HUES6 (cell line): ENCODE measurements around the gene ARRB2.

Experiments
- H3K27ac ChIP-seq: 2 replicates; pipeline ENCODE4 v1.7.0; 2013; ENCODE audit warnings: low read depth, mild to moderate bottlenecking, low read length, inconsistent platforms
- H3K27me3 ChIP-seq: 2 replicates; pipeline ENCODE4 v1.6.1; 2013; ENCODE audit warnings: low read length; ENCODE audit not compliant: control insufficient read depth, insufficient read depth
- H3K36me3 ChIP-seq: 2 replicates; pipeline ENCODE4 v1.6.1; 2013; ENCODE audit warnings: low read length; ENCODE audit not compliant: control insufficient read depth, insufficient read depth
- H3K4me1 ChIP-seq: 2 replicates; pipeline ENCODE4 v1.6.1; 2013; ENCODE audit warnings: low read length; ENCODE audit not compliant: control insufficient read depth, insufficient read depth
- H3K4me3 ChIP-seq: 2 replicates; pipeline ENCODE4 v1.5.1; 2013; ENCODE audit warnings: low read depth, low read length
- H3K9ac ChIP-seq: one replicate; pipeline ENCODE4 v1.6.1; 2013; ENCODE audit warnings: mild to moderate bottlenecking, low read length
- H3K9me3 ChIP-seq: 2 replicates; pipeline ENCODE4 v1.6.1; 2013; ENCODE audit warnings: low read depth, low read length; ENCODE audit not compliant: control insufficient read depth, insufficient read depth

The ARRB2 gene

GRCh38 chr17:4709794-4710692 lies at the start of gene ARRB2:
Gene ARRB2, plus strand, starts transcription at chr17:4710632. Its CDS starts 90 bp downstream, at chr17:4710722.
- Histone ChIP-seq H3K9me3 (no peaks in the 10 kb centered on the region), H3K4me1 (peaks cover 27% of the 10 kb centered on the region), H3K27ac (no peak within 1 kb of the TSS; the same call in 1 of the 2 replicates), H3K36me3 (no peaks in the 10 kb centered on the region), H3K4me3 (peak within 1 kb of the TSS; percentile 64), H3K27me3 (no peaks in the 10 kb centered on the region), H3K9ac (peak within 1 kb of the TSS; percentile 31)

GRCh38 chr17:4663711-4664110 lies 46.7 kb upstream of the ARRB2 start:
- Histone ChIP-seq H3K4me3 (no peak overlapping the region), H3K4me1 (no peaks in the 10 kb centered on the region), H3K27ac (no peak overlapping the region), H3K27me3 (no peaks in the 10 kb centered on the region), H3K36me3 (no peaks in the 10 kb centered on the region), H3K9me3 (no peaks in the 10 kb centered on the region), H3K9ac (no peak overlapping the region)

DNA sequence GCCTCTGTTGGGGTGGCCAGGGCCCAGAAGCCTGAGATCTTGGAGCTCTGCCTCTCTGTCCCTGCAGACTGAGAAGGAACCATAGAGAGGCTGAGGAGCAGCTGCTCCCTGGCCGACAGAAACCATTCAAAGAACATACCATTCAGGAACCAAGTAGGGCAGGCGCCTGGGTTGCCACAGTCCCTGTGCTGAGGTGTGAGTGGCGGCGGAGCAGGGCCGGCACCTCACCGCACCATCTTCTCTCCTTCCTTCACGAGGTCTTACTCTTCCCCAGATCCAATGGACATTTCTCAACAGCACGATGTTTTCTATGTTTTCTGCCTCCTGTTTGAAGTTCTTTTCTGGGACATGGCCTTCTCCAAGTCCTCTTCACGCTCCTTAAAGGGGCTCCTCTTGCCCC lies 46.2 kb upstream of the ARRB2 start:
- Histone ChIP-seq H3K27ac (no peak overlapping the region), H3K27me3 (no peaks in the 10 kb centered on the region), H3K36me3 (no peaks in the 10 kb centered on the region), H3K4me1 (no peaks in the 10 kb centered on the region), H3K9ac (no peak overlapping the region), H3K9me3 (no peaks in the 10 kb centered on the region), H3K4me3 (no peak overlapping the region)

DNA sequence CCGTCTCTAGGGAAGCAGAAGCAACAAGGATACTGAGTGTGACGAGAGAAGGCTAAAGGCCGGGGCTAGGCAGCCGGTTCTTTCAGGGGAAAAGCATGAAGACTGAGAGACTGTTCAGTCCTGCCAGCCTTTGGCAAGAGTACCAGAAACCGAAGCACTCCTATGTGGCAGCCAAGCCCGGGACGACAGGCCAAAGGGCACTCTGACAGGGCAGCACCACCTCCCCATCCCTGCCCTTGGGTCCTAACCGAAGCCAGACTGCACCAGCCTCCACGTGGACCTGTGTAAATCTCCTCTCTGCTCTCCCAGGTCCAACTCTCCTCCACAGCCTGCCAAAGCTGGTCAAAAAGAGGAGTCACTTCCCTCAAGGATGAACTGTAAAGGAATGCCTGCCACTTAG lies 45.4 kb upstream of the ARRB2 start:
- Histone ChIP-seq H3K9ac (no peak overlapping the region), H3K27ac (no peak overlapping the region), H3K27me3 (no peaks in the 10 kb centered on the region), H3K9me3 (no peaks in the 10 kb centered on the region), H3K36me3 (no peaks in the 10 kb centered on the region; the same call in 1 of the 2 replicates), H3K4me1 (no peaks in the 10 kb centered on the region), H3K4me3 (no peak overlapping the region)

DNA sequence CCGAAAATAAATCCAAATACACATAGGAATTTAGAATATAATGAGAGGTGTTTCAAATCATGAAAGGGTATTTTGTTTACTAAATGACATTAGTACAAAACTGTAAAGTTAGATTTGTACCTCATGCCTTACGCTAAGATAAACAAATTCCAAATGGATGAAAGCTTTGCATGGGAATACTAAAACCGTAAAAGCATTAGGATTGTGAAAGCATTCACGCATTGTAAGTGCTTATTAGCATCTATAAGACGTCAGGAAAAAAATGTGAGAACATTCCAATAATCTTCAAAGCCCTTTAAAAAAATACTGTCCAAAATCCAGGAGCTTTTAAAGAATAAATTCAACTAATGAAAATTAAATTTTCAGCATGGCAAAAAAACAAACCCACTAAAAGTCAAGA lies 44.1 kb upstream of the ARRB2 start:
- H3K27ac ChIP-seq, result no peak overlapping the region
- H3K4me3 ChIP-seq, result no peak overlapping the region
- H3K9ac ChIP-seq, result no peak overlapping the region
- no peaks in the 10 kb centered on the region for H3K4me1 ChIP-seq
- no peaks in the 10 kb centered on the region for H3K27me3 ChIP-seq
- peaks cover 8% of the 10 kb centered on the region for H3K36me3 ChIP-seq
- no peaks in the 10 kb centered on the region for H3K9me3 ChIP-seq

- Histone ChIP-seq H3K36me3 (peaks cover 17% of the 10 kb centered on the region), H3K4me1 (no peaks in the 10 kb centered on the region), H3K9ac (no peak overlapping the region), H3K4me3 (no peak overlapping the region), H3K27ac (no peak overlapping the region), H3K27me3 (no peaks in the 10 kb centered on the region), H3K9me3 (no peaks in the 10 kb centered on the region)
Measured at GRCh38 chr17:4667166-4667565, 43.3 kb upstream of the ARRB2 start.

DNA sequence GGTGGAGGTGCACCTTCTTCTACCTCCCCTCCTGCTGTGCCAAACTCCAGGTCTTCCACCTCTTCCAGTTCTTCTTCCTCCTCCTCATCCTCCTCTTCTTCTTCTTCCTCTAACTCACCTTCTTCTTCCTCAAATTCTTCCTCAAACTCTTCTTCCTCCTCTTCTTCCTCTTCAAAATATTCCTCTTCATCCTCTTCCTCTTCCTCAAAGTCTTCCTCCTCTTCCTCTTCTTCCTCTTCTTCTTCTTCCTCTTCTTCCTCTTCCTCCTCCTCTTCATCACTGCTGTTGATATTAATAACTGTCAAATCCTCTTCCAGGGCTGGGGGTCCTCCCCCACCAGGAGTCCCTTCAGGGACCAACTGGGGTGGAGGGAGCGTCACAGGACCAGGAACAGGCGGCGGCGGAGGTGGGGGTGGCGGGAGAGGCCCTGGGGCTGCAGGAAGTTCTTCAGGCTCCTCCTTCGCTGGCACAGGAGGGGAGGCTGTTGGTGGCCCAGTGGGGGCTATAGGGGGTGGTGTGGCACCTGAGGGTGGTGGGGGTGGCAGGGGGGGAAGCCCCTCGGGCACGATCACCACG lies 38.3 kb upstream of the ARRB2 start:
- no peak overlapping the region for H3K9ac ChIP-seq
- peaks cover 65% of the 10 kb centered on the region for H3K36me3 ChIP-seq
- H3K4me1 ChIP-seq, result no peaks in the 10 kb centered on the region
- no peak overlapping the region for H3K4me3 ChIP-seq
- no peaks in the 10 kb centered on the region for H3K27me3 ChIP-seq
- H3K27ac ChIP-seq, result no peak overlapping the region
- H3K9me3 ChIP-seq, result no peaks in the 10 kb centered on the region

DNA sequence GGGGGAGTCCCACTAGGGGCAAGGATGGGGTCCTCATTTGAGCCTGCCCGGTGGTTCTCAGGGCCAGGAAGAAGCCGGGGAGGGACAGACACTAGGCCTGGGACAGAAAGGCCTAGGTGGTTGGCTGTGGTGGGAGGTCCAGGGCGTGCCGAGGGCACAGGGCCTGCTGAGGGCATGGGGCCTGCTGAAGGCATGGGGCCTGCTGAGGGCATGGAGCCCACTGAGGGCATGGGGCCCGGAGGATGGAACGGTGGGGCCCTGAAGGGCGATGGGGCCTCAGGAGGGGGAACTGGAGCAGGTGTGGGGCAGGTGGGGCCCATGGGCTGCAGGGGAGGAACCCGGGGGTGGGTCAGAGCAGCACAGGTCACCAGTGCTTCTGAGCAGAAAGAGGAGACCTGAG lies 37.7 kb upstream of the ARRB2 start:
- no peak overlapping the region for H3K27ac ChIP-seq
- H3K36me3 ChIP-seq, result peaks cover 71% of the 10 kb centered on the region
- H3K4me1 ChIP-seq, result no peaks in the 10 kb centered on the region
- H3K4me3 ChIP-seq, result no peak overlapping the region
- no peaks in the 10 kb centered on the region for H3K27me3 ChIP-seq
- no peaks in the 10 kb centered on the region for H3K9me3 ChIP-seq
- no peak overlapping the region for H3K9ac ChIP-seq

DNA sequence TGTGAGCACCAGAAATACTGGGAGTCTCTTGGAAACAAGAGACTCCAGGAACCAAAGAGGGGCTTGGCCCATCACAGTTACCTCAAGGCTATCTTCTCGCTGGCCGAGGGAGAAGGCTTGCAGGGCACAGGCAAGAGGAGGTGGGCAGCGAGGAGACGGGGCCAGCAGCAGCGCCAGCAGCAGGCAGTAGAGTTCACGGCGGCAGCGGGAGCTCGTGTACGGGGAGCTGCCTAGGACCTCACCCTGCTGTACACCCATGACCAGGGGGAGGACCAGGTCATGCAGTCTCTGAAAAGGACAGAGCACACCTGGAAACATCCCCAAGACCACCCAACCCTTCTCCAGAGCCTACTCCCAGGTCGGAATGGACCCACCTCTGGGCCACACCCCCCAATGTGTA lies 37.3 kb upstream of the ARRB2 start:
- peaks cover 74% of the 10 kb centered on the region for H3K36me3 ChIP-seq

GRCh38 chr17:4673986-4674684 lies 36.3 kb upstream of the ARRB2 start:
- peaks cover 83% of the 10 kb centered on the region for H3K36me3 ChIP-seq

More for the DNA sequence above, 37.3 kb upstream of the ARRB2 start:
- Histone ChIP-seq H3K27me3 (no peaks in the 10 kb centered on the region), H3K4me1 (no peaks in the 10 kb centered on the region), H3K4me3 (no peak overlapping the region), H3K27ac (no peak overlapping the region), H3K9me3 (no peaks in the 10 kb centered on the region), H3K9ac (no peak overlapping the region)

GRCh38 chr17:4674685-4674998 lies 35.8 kb upstream of the ARRB2 start:
- Histone ChIP-seq H3K27me3 (no peaks in the 10 kb centered on the region), H3K9me3 (no peaks in the 10 kb centered on the region), H3K4me3 (no peak overlapping the region), H3K27ac (no peak overlapping the region), H3K4me1 (peaks cover under 1% of the 10 kb centered on the region; the same call in 1 of the 2 replicates), H3K9ac (no peak overlapping the region), H3K36me3 (peaks cover 88% of the 10 kb centered on the region)

More at GRCh38 chr17:4673986-4674684, 36.3 kb upstream of the ARRB2 start:
- Histone ChIP-seq H3K9me3 (no peaks in the 10 kb centered on the region), H3K4me3 (no peak overlapping the region), H3K9ac (no peak overlapping the region), H3K27me3 (no peaks in the 10 kb centered on the region), H3K4me1 (no peaks in the 10 kb centered on the region), H3K27ac (no peak overlapping the region)
